H1 (cell line): ENCODE data around the gene DIS3L. TPM values are rescaled to one million over a fixed set of nuclear protein-coding genes. Genes with fewer than 3 reads are reported as not detected.

Experiments
- CEBPB ChIP-seq: IDR thresholded peaks from 2 replicates; pipeline ENCODE4 v1.6.1; 2012; ENCODE audit warnings: low read depth, low read length
- JUN ChIP-seq: IDR thresholded peaks from 2 replicates; pipeline ENCODE4 v1.6.1; 2011; ENCODE audit warnings: low read depth, mild to moderate bottlenecking, improper control_type of control experiment, low read length
- polyA plus RNA-seq, 7 experiments: library from polyadenylated mRNA; depleted of rRNA in 3 of 7; stranded (reverse) in 5 of 7; unstranded in 2 of 7; fragments of >200 nt in 5 of 7; fragments of 200-250 nt in 2 of 7; gene quantifications; 1 replicate in 5 of 7; 2 replicates in 1 of 7; 4 replicates in 1 of 7; pipeline versions ENCODE4 v1.2.1 to v1.2.3, GENCODE V29; 2011 to 2013; ENCODE audit warnings: missing spikeins in 2 of 7, mixed read lengths in 2 of 7
- total RNA-seq: library from RNA; stranded (reverse); fragmentation: NEBNext Ultra II Directional; extraction: Animal tissue kit (Norgen Biotek cat#: 25700); gene quantifications from 2 replicates; pipeline ENCODE4 v1.2.1, GENCODE V29; 2021
- TF ChIP-seq, protein P1 (sequence below), 3 experiments: IDR thresholded peaks; 1 replicate in 2 of 3; 2 replicates in 1 of 3; pipeline versions ENCODE4 v1.5.1 to v1.6.1; 2011; ENCODE audit warnings: low read length in 3 of 3, mild to moderate bottlenecking in 3 of 3, inconsistent platforms in 2 of 3, low read depth in 1 of 3, moderate library complexity in 1 of 3; ENCODE audit not compliant: insufficient read depth in 1 of 3; ENCODE audit errors: control extremely low read depth in 1 of 3

The DIS3L gene
- total and polyA plus RNA-seq, 2 of the 8 experiments (the other 6 are each of a cell fraction or from before 2014, with no cell fraction given) = 8.7 to 25.0 TPM

DNA sequence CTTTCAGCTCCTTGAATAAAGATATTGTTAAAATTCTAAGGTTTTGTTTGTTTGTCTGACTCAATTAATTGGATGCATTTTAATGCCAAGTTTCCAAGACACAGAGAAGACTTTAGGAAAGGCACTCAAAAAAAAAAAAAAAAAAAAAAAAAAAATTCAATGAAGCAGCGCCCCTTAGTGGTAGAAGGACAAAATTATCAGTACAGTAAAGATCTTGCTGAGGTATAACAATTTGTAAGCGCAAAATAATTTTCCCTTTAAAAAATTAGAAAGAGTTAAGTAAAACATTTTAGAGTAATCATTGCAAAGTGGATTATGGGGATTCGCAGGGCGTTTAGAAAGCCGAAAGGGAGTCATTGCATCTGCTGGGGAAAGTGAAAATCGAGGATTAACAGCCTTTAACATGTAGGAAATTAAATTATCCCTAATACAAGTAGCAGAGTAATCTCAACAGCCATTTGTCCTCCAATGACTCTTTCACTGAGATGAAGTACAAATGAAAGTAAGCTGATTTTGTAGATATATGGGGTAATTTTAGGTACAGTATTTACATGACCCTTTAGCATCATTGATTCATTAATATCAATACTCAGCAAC is 5.8 kb upstream of the DIS3L start (continued):
- TF ChIP-seq, protein P1, sequence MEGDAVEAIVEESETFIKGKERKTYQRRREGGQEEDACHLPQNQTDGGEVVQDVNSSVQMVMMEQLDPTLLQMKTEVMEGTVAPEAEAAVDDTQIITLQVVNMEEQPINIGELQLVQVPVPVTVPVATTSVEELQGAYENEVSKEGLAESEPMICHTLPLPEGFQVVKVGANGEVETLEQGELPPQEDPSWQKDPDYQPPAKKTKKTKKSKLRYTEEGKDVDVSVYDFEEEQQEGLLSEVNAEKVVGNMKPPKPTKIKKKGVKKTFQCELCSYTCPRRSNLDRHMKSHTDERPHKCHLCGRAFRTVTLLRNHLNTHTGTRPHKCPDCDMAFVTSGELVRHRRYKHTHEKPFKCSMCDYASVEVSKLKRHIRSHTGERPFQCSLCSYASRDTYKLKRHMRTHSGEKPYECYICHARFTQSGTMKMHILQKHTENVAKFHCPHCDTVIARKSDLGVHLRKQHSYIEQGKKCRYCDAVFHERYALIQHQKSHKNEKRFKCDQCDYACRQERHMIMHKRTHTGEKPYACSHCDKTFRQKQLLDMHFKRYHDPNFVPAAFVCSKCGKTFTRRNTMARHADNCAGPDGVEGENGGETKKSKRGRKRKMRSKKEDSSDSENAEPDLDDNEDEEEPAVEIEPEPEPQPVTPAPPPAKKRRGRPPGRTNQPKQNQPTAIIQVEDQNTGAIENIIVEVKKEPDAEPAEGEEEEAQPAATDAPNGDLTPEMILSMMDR (IDR thresholded peaks at IDR 0.05; ENCODE audit: control extremely low read depth in 1 of 3, insufficient read depth in 1 of 3, low read depth in 1 of 3, low read length in 3 of 3) = peak in 2 of 3 experiments; percentile 28 to 39; a peak in 2 of 4 replicates
- TF ChIP-seq JUN (no peak), CEBPB (no peak)
